ENCODE results near the gene IFT20. TPM values are rescaled to one million over a fixed set of nuclear protein-coding genes. Genes with fewer than 3 reads are reported as not detected.

IFT20 gene
- total and polyA plus RNA-seq, 10 of the 15 experiments (the other 5 are each of a cell fraction or from before 2014, with no cell fraction given) = 9.4 to 38.2 (median 19.1) TPM

- no peak for FAIRE-seq
- intact Hi-C loops (cut with micrococcal nuclease; ENCODE audit: unreplicated experiment) = no loop called here
Observed at GRCh38 chr17:28338056-28338768, 2.9 kb upstream of the IFT20 start.

DNA sequence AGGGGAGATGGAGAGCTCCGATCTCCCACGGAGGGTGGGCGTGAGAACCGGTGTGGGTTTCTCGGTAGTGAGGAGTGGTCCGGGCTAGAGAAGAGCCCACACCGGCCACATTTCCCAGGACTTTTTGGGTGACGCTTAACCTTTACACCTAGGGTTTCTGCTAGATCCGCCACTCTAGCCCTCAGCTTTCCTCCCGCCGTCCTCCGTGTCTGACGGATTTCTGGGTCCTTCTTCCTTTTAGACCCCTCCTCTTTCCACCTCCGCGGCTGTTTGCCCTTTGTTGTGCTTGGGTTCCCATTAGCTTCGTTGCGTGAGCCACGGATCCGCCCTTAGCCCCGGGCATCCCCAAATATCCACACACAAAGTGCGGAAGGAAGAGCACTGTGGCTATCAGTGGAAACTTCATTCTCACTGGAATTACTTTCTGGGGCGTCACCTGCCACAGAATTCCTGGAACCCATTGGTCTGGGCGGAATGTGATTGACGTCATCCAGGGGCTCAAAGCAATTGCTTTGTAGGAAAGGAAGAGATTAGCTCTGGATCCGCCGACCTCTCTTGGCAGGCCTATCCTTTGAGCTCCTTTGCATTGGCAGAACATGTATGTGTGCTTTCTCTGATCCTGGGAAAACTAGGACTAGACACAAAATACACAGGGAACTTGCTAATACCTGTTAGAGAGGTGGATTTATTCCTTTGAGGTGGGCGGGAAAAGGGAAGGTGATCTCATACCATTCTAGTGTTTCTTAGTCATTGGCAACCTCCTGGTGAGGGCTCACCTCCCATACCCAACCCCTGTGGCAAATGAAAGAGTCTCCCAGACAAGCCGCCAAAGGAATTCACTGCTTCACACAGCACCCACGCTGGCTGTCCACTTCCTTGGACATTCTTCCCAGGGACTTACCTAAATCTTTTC, 943 bp upstream of the IFT20 start:
- ChIA-PET CTCF (interaction anchor here (0.9 to 3.6 kb wide), 15 partner anchors 10 to 212 kb away, joined by 3 to 29 read pairs (median 5); partner anchors contain the start of genes POLDIP2 and TMEM97), POLR2A (interaction anchor here (0.8 to 2.4 kb wide), 14 partner anchors 12 to 257 kb away, joined by 3 to 26 read pairs (median 3); partner anchors contain the start of genes PIGS, POLDIP2 and TMEM97), RAD21 (ENCODE audit: unreplicated experiment) (interaction anchor here (0.8 to 3.9 kb wide), 16 partner anchors 11 to 576 kb away, joined by 3 to 31 read pairs (median 5); partner anchors contain the start of genes POLDIP2 and TMEM97), SMC1A (ENCODE audit: uncharacterized antibody, unreplicated experiment) (interaction anchor here (0.8 to 3.6 kb wide), 13 partner anchors 10 to 276 kb away, joined by 3 to 27 read pairs (median 4); partner anchors contain the start of gene POLDIP2)
- Histone ChIP-seq H3K9ac (ENCODE audit: control insufficient read depth, insufficient read depth, low read length) (peak overlapping the region; percentile 64), H3K27ac (ENCODE audit: control insufficient read depth, insufficient read depth) (peak overlapping the region; percentile 33), H3K79me2 (ENCODE audit: control insufficient read depth, insufficient read depth, low read length) (peaks cover 19% of the 10 kb centered on the region), H3K4me3 (peak overlapping the region; percentile 86), H3K4me1 (ENCODE audit: control insufficient read depth, insufficient read depth, low read length) (peaks cover 3% of the 10 kb centered on the region), H3K27me3 (replicated peaks in 1 of 2; ENCODE audit: control insufficient read depth in 2 of 2, insufficient read depth in 2 of 2, low read length in 1 of 2) (no peaks in the 10 kb centered on the region), H3K36me3 (ENCODE audit: control insufficient read depth in 2 of 2, insufficient read depth in 2 of 2, low read length in 1 of 2) (peaks cover 2 to 6% of the 10 kb centered on the region in 2 experiments; a peak in 1 of 4 replicates), H3K4me2 (ENCODE audit: control insufficient read depth, insufficient read depth) (peak overlapping the region; percentile 88), H2AFZ (ENCODE audit: control insufficient read depth, low read depth, low read length) (peak overlapping the region; percentile 79), H4K20me1 (ENCODE audit: control insufficient read depth, insufficient read depth) (no peaks in the 10 kb centered on the region; the same call in 1 of the 2 replicates), H3K9me3 (replicated peaks; ENCODE audit: control insufficient read depth, insufficient read depth, low read length) (no peaks in the 10 kb centered on the region)
- intact Hi-C loops (cut with micrococcal nuclease; ENCODE audit: unreplicated experiment) (loop anchor here (1.0 kb wide), 2 partner anchors 17 to 21 kb away; partner anchors contain the start of genes POLDIP2 and TMEM97), in situ Hi-C loops (cut with MboI) (loop anchor here (10.0 kb wide), 1 partner anchor 619 kb away; the partner anchor contains the start of gene PHF12)
- DNase-seq (ENCODE audit: low read depth, low spot score) (no peak), ATAC-seq (peak; percentile 2; the same call in 2 of the 3 replicates), FAIRE-seq (no peak)
- 7% methylated on average over 27 of the region's 29 CpGs for WGBS (ENCODE audit: insufficient coverage, insufficient replicate concordance, low lambda C conversion rate, missing lambda C conversion rate)
- BruUV-seq (replicated peaks) = TSS peak; percentile 65
- TF ChIP-seq GATAD2B (conservative IDR thresholded peaks at IDR 0.05; ENCODE audit: low read depth) (no peak), EED (IDR thresholded peaks at IDR 0.05; ENCODE audit: low read depth) (0 out of 2 replicates have a peak, but pooled peaks have one; percentile 11), NFYA (IDR thresholded peaks at IDR 0.05; ENCODE audit: borderline replicate concordance, low read depth, low read length) (no peak), PAX8 (IDR thresholded peaks at IDR 0.05) (no peak), ZZZ3 (IDR thresholded peaks at IDR 0.05; ENCODE audit: control insufficient read depth, insufficient read length, low read depth) (no peak), ATF7 (IDR thresholded peaks at IDR 0.05; ENCODE audit: low read depth) (peak; percentile 49; the same call in 1 of the 2 replicates), CEBPZ (IDR thresholded peaks at IDR 0.05; ENCODE audit: low read depth, low read length) (no peak), SIX5 (IDR thresholded peaks at IDR 0.05; ENCODE audit: low read depth, low read length, severe bottlenecking) (no peak), RCOR1 (conservative IDR thresholded peaks at IDR 0.05; ENCODE audit: low read depth, low read length) (no peak)

More at GRCh38 chr17:28338056-28338768, 2.9 kb upstream of the IFT20 start:
- in situ Hi-C loops (cut with MboI) = loop anchor here (10.0 kb wide), 1 partner anchor 617 kb away; the partner anchor contains the start of gene PHF12
- no TSS peak for BruUV-seq (replicated peaks)
- DNase-seq (ENCODE audit: low read depth, low spot score) (no peak), ATAC-seq (no peak)
- CTCF ChIA-PET = interaction anchor here (1.2 to 2.3 kb wide), 2 partner anchors 16 to 78 kb away, joined by 6 to 8 read pairs; no protein-coding TSS in a partner anchor
- peaks cover 6 to 10% of the 10 kb centered on the region in 2 experiments; a peak in 3 of 4 replicates for H3K36me3 ChIP-seq (ENCODE audit: control insufficient read depth in 2 of 2, insufficient read depth in 2 of 2, low read length in 1 of 2)
- H2AFZ ChIP-seq (ENCODE audit: control insufficient read depth, low read depth, low read length) = no peak overlapping the region
- H3K27ac ChIP-seq (ENCODE audit: control insufficient read depth, insufficient read depth) = no peak overlapping the region
- POLR2A ChIA-PET = no interaction called here
- H3K4me2 ChIP-seq (ENCODE audit: control insufficient read depth, insufficient read depth) = no peak overlapping the region
- no peaks in the 10 kb centered on the region for H3K9me3 ChIP-seq (replicated peaks; ENCODE audit: control insufficient read depth, insufficient read depth, low read length)
- SMC1A ChIA-PET (ENCODE audit: uncharacterized antibody, unreplicated experiment) = no interaction called here
- no peak overlapping the region for H3K9ac ChIP-seq (ENCODE audit: control insufficient read depth, insufficient read depth, low read length)
- no peak for TF ChIP-seq MYB (IDR thresholded peaks at IDR 0.05; ENCODE audit: borderline replicate concordance, low read depth, low read length)
- H3K27me3 ChIP-seq (replicated peaks in 1 of 2; ENCODE audit: control insufficient read depth in 2 of 2, insufficient read depth in 2 of 2, low read length in 1 of 2) = no peaks in the 10 kb centered on the region
- H4K20me1 ChIP-seq (ENCODE audit: control insufficient read depth, insufficient read depth) = no peaks in the 10 kb centered on the region
- no peak overlapping the region for H3K4me3 ChIP-seq
- peaks cover 19% of the 10 kb centered on the region for H3K79me2 ChIP-seq (ENCODE audit: control insufficient read depth, insufficient read depth, low read length)
- RAD21 ChIA-PET (ENCODE audit: unreplicated experiment) = interaction anchor here (1.2 kb wide), 1 partner anchor 20 kb away, joined by 3 read pairs; the partner anchor contains the start of gene POLDIP2
- whole genome bisulfite sequencing (ENCODE audit: insufficient coverage, insufficient replicate concordance, low lambda C conversion rate, missing lambda C conversion rate) = 77% methylated on average over 5 of the region's 5 CpGs
- peaks cover 3% of the 10 kb centered on the region for H3K4me1 ChIP-seq (ENCODE audit: control insufficient read depth, insufficient read depth, low read length)
